Upper lobe of left lung (tissue), 4 donors: ENCODE results near the gene MFSD12.

ENCODE experiments used
- CTCF ChIP-seq, 6 experiments: fragments of 450-650 bp in 4 of 6; fragments of 200-600 bp in 2 of 6; sonication (generic) in 2 of 6; IDR thresholded peaks; one replicate each; pipeline ENCODE4 v1.5.1; 2016 to 2019; ENCODE audit warnings: antibody characterized with exemption in 6 of 6
- EP300 ChIP-seq, 4 donors: sonication (generic); formaldehyde crosslinking; IDR thresholded peaks; one replicate each; pipeline ENCODE4 v1.5.1; 2017; ENCODE audit warnings: antibody characterized with exemption in 4 of 4, control low read depth in 2 of 4
- POLR2AphosphoS5 ChIP-seq, 2 donors: sonication (generic); formaldehyde crosslinking; IDR thresholded peaks; one replicate each; pipeline ENCODE4 v1.5.1; 2017; ENCODE audit warnings: antibody characterized with exemption in 2 of 2

GRCh38 chr19:3534375-3535234 lies 22.8 kb downstream of the MFSD12 start:
- no peak for TF ChIP-seq POLR2AphosphoS5 (IDR thresholded peaks at IDR 0.05)
- no peak for TF ChIP-seq CTCF (IDR thresholded peaks at IDR 0.05)
- no peak for TF ChIP-seq EP300 (IDR thresholded peaks at IDR 0.05)
